Effector CD8-positive, alpha-beta T cell (primary cell): ENCODE data around the gene FAM161B.
"Not testable (repeated sequence)": the region's sequence is repeated elsewhere in the genome, so short reads cannot be mapped to it uniquely, and the experiment has no call there.

Experiments
- DNase-seq: peaks from one replicate; lab custom pipeline; 2025; lab: John Stamatoyannopoulos, UW
- total RNA-seq, 4 experiments: gene quantifications; one replicate each; lab custom pipeline; 2026; lab: John Stamatoyannopoulos, UW

Gene FAM161B
- 5.8 to 9.8 (median 7.7) reads per million in 4 experiments for total RNA-seq

- peak; percentile 91 for DNase-seq
These were observed at the start of gene FAM161B, which contains the start of gene COQ6 for GRCh38 chr14:73949752-73950734. FAM161B (minus strand) TSS chr14:73950094; CDS start chr14:73950026, 68 bp downstream. COQ6 (plus strand) TSS chr14:73950302; CDS start chr14:73950333, 31 bp downstream.

GRCh38 chr14:73998726-73999125 lies 48.8 kb upstream of the FAM161B start:
- no peak for DNase-seq

GRCh38 chr14:73997944-73998447 lies 48.1 kb upstream of the FAM161B start:
- DNase-seq = no peak

GRCh38 chr14:73997108-73997943 lies 47.4 kb upstream of the FAM161B start:
- DNase-seq = no peak

- no peak for DNase-seq
These were observed 46.8 kb upstream of the FAM161B start for GRCh38 chr14:73996731-73997107.

GRCh38 chr14:73995977-73996378 lies 46.1 kb upstream of the FAM161B start:
- DNase-seq = no peak

- not testable (repeated sequence) for DNase-seq
These were observed 45.0 kb upstream of the FAM161B start for GRCh38 chr14:73994926-73995325.

GRCh38 chr14:73991092-73991491 lies 41.2 kb upstream of the FAM161B start:
- no peak for DNase-seq

- DNase-seq = not testable (repeated sequence)
These were observed 38.8 kb upstream of the FAM161B start for GRCh38 chr14:73988656-73989055.

GRCh38 chr14:73988065-73988464 lies 38.2 kb upstream of the FAM161B start:
- no peak for DNase-seq

GRCh38 chr14:73977896-73978295 lies 28.0 kb upstream of the FAM161B start:
- no peak for DNase-seq

GRCh38 chr14:73976125-73976524 lies 26.2 kb upstream of the FAM161B start:
- DNase-seq = no peak

- DNase-seq = no peak
These were observed 23.6 kb upstream of the FAM161B start for GRCh38 chr14:73973497-73973896.

- DNase-seq = no peak
These were observed 19.0 kb upstream of the FAM161B start for GRCh38 chr14:73968885-73969284.

- DNase-seq = no peak
These were observed 15.3 kb upstream of the FAM161B start for GRCh38 chr14:73965216-73965615.

GRCh38 chr14:73961192-73961591 lies 11.3 kb upstream of the FAM161B start:
- no peak for DNase-seq

- DNase-seq = no peak
These were observed 8.7 kb upstream of the FAM161B start for GRCh38 chr14:73958591-73958990.

GRCh38 chr14:73955674-73956073 lies 5.8 kb upstream of the FAM161B start:
- DNase-seq = no peak

- DNase-seq = no peak
These were observed 3.8 kb upstream of the FAM161B start for GRCh38 chr14:73953731-73954130.

GRCh38 chr14:73945159-73945670 lies 4.7 kb downstream of the FAM161B start:
- DNase-seq = no peak

- DNase-seq = no peak
These were observed 5.3 kb downstream of the FAM161B start for GRCh38 chr14:73944432-73945158.
